Hepatocyte (in vitro differentiated cells): Measurements from ENCODE around the gene MB. TPM values are rescaled to one million over a fixed set of nuclear protein-coding genes. Genes with fewer than 3 reads are reported as not detected.

ENCODE experiments used
- DNase-seq: peaks from one replicate; pipeline ENCODE4 v3.0.0-alpha.2; 2016; ENCODE audit warnings: low spot score
- H2AFZ ChIP-seq: fragments of 200-600 bp; sonication (generic); 2 replicates; pipeline ENCODE4 v1.6.0; 2016; ENCODE audit warnings: antibody characterized with exemption, mild to moderate bottlenecking
- H3K27ac ChIP-seq: fragments of 200-600 bp; sonication (generic); 2 replicates; pipeline ENCODE4 v1.5.1; 2016; ENCODE audit warnings: mild to moderate bottlenecking
- H3K27me3 ChIP-seq: fragments of 200-600 bp; sonication (generic); 2 replicates; pipeline ENCODE4 v1.6.1; 2016
- H3K36me3 ChIP-seq: fragments of 200-600 bp; sonication (generic); replicated peaks from 2 replicates; pipeline ENCODE4 v1.5.1; 2016; ENCODE audit warnings: low read depth; ENCODE audit not compliant: insufficient read depth
- H3K4me1 ChIP-seq: fragments of 200-600 bp; sonication (generic); 2 replicates; pipeline ENCODE4 v1.5.1; 2016; ENCODE audit warnings: mild to moderate bottlenecking, moderate library complexity; ENCODE audit not compliant: insufficient read depth
- H3K4me2 ChIP-seq: fragments of 200-600 bp; sonication (generic); 2 replicates; pipeline ENCODE4 v1.6.0; 2016
- H3K4me3 ChIP-seq: fragments of 200-600 bp; sonication (generic); 2 replicates; pipeline ENCODE4 v1.5.1; 2016; ENCODE audit warnings: mild to moderate bottlenecking
- H3K79me2 ChIP-seq: fragments of 200-600 bp; sonication (generic); 2 replicates; pipeline ENCODE4 v1.6.0; 2017; ENCODE audit warnings: mild to moderate bottlenecking
- H3K9me2 ChIP-seq: fragments of 200-600 bp; sonication (generic); replicated peaks from 2 replicates; pipeline ENCODE4 v1.6.0; 2017; ENCODE audit warnings: mild to moderate bottlenecking; ENCODE audit not compliant: insufficient read depth
- H3K9me3 ChIP-seq: fragments of 200-600 bp; sonication (generic); 2 replicates; pipeline ENCODE4 v1.5.1; 2016; ENCODE audit warnings: low read depth, mild to moderate bottlenecking
- H4K20me1 ChIP-seq: fragments of 200-600 bp; sonication (generic); 2 replicates; pipeline ENCODE4 v1.6.0; 2016; ENCODE audit warnings: mild to moderate bottlenecking; ENCODE audit not compliant: insufficient read depth, poor library complexity, severe bottlenecking
- EZH2 ChIP-seq: fragments of 200-600 bp; sonication (generic); IDR thresholded peaks from 2 replicates; pipeline ENCODE4 v1.6.1; 2016; ENCODE audit warnings: antibody characterized with exemption, mild to moderate bottlenecking, borderline replicate concordance
- EZH2phosphoT487 ChIP-seq: fragments of 200-600 bp; sonication (generic); IDR thresholded peaks from one replicate; pipeline ENCODE4 v1.6.1; 2018; ENCODE audit warnings: antibody characterized with exemption, mild to moderate bottlenecking, low read depth, moderate library complexity; ENCODE audit not compliant: unreplicated experiment, severe bottlenecking
- WGBS: methylation state at CpG from one replicate; pipeline ENCODE4 v1.1.6; 2016; ENCODE audit warnings: low lambda C conversion rate; ENCODE audit errors: missing lambda C conversion rate; 5-methylcytosine and 5-hydroxymethylcytosine counted together
- polyA plus RNA-seq: library from polyadenylated mRNA; unstranded; fragments of >200 nt; fragmentation: Nextera tagmentation; extraction: Ambion mirVana; gene quantifications from 2 replicates; pipeline ENCODE4 v1.2.1, GENCODE V29; 2016
- total RNA-seq: library from RNA; depleted of rRNA; stranded (reverse); fragments of >200 nt; gene quantifications from 2 replicates; pipeline ENCODE4 v1.2.3, GENCODE V29; 2014
- TF ChIP-seq, protein P1 (sequence below): fragments of 200-600 bp; sonication (generic); IDR thresholded peaks from 2 replicates; pipeline ENCODE4 v1.5.1; 2016; ENCODE audit warnings: antibody characterized with exemption, mild to moderate bottlenecking; ENCODE audit not compliant: poor library complexity

The MB gene
- total and polyA plus RNA-seq, 2 experiments from 2014 or later: 0.64 TPM; not detected in 1

DNA sequence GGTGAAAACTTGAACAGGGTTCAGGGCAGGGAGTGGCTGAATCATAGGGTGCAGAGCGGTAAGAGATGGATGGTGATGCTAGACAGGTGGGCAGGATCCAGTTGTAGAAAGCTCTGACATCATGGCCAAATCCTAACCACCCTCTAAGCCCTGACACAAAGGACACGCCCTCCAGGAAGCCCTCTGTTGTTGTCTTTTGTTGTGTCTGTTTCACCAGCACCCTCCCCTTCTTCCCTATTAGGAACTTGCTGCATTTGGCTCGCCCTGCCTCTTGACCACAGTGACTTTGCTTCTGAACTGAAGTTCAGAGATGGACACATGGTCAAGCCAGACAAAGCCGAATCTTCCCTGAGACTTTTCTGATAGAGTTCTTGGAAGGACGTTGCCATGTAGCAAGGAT is 16.9 kb upstream of the MB start:
- Histone ChIP-seq H3K4me3 (no peak overlapping the region), H3K27me3 (no peaks in the 10 kb centered on the region), H4K20me1 (no peaks in the 10 kb centered on the region), H3K9me3 (no peaks in the 10 kb centered on the region), H3K36me3 (no peaks in the 10 kb centered on the region), H2AFZ (no peak overlapping the region), H3K4me2 (no peak overlapping the region), H3K9me2 (no peaks in the 10 kb centered on the region), H3K79me2 (no peaks in the 10 kb centered on the region), H3K4me1 (peaks cover 13% of the 10 kb centered on the region), H3K27ac (no peak overlapping the region)
- 88% methylated on average over 5 of the region's 5 CpGs for WGBS
- no peak for DNase-seq
- TF ChIP-seq EZH2: no peak
- TF ChIP-seq EZH2phosphoT487: no peak
- TF ChIP-seq, protein P1, sequence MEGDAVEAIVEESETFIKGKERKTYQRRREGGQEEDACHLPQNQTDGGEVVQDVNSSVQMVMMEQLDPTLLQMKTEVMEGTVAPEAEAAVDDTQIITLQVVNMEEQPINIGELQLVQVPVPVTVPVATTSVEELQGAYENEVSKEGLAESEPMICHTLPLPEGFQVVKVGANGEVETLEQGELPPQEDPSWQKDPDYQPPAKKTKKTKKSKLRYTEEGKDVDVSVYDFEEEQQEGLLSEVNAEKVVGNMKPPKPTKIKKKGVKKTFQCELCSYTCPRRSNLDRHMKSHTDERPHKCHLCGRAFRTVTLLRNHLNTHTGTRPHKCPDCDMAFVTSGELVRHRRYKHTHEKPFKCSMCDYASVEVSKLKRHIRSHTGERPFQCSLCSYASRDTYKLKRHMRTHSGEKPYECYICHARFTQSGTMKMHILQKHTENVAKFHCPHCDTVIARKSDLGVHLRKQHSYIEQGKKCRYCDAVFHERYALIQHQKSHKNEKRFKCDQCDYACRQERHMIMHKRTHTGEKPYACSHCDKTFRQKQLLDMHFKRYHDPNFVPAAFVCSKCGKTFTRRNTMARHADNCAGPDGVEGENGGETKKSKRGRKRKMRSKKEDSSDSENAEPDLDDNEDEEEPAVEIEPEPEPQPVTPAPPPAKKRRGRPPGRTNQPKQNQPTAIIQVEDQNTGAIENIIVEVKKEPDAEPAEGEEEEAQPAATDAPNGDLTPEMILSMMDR: no peak

DNA sequence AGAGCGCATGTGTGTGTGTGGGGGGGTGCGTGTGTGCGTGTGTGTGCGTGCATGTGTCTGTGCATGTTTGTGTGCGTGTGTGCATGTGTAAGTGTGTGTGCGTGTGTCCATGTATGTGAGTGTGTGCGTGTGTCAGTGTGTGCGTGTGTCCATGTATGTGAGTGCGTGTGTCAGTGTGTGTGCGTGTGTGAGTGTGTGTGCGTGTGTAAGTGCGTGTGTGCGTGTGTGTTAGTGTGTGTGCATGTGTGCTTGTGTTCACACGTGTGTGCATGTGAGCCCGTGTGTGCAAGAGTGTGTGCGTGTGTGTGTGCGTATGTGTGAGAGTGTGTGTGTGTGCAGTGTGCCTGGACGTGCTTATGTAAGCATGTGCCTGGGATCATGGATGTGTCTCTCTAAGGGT is 16.4 kb upstream of the MB start:
- Histone ChIP-seq H3K27ac (no peak overlapping the region), H3K4me1 (peaks cover 13% of the 10 kb centered on the region), H4K20me1 (no peaks in the 10 kb centered on the region), H3K27me3 (no peaks in the 10 kb centered on the region), H3K79me2 (no peaks in the 10 kb centered on the region), H3K4me2 (no peak overlapping the region), H3K9me3 (no peaks in the 10 kb centered on the region), H3K4me3 (no peak overlapping the region), H3K9me2 (no peaks in the 10 kb centered on the region), H3K36me3 (no peaks in the 10 kb centered on the region), H2AFZ (no peak overlapping the region)
- WGBS: 94% methylated on average over 18 of the region's 18 CpGs
- TF ChIP-seq, protein P1: no peak
- TF ChIP-seq EZH2phosphoT487: no peak
- no peak for TF ChIP-seq EZH2
- no peak for DNase-seq

DNA sequence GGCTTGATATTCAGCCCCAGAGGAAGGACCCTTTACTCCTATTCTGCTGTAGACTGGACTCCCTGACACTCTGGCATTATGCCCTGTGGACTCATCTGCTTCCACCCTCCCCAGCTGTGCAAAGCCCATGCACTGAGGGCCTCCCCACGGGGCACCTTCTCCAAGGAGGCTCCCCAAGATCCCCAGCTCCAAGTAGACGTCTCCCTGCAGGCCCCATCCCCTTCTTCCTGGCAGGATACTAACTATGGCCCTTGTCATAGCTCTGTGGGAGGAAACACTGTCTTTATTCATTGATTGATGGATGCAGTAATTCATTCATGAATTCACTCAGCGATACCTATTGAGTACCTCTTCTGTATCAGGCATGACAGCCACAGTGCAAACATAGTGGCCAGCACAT is 15.8 kb upstream of the MB start:
- WGBS: 89% methylated on average over 3 of the region's 3 CpGs
- no peaks in the 10 kb centered on the region for H3K27me3 ChIP-seq

More for the DNA sequence above, 15.8 kb upstream of the MB start:
- Histone ChIP-seq H3K9me3 (no peaks in the 10 kb centered on the region), H3K9me2 (no peaks in the 10 kb centered on the region), H3K4me1 (peaks cover 10% of the 10 kb centered on the region), H3K36me3 (no peaks in the 10 kb centered on the region), H3K27ac (no peak overlapping the region), H3K79me2 (no peaks in the 10 kb centered on the region), H2AFZ (no peak overlapping the region), H3K4me3 (no peak overlapping the region), H3K4me2 (no peak overlapping the region), H4K20me1 (no peaks in the 10 kb centered on the region)
- DNase-seq: no peak
- TF ChIP-seq, protein P1: no peak
- TF ChIP-seq EZH2 (no peak), EZH2phosphoT487 (no peak)
